22Rv1 (cell line): ENCODE measurements around the gene OGA.

ENCODE experiments used
- H3K27ac ChIP-seq: fragments of 450-650 bp; 2 replicates; pipeline ENCODE4 v1.5.1; 2017
- ZFX ChIP-seq: fragments of 450-650 bp; IDR thresholded peaks from 2 replicates; pipeline ENCODE4 v1.6.1; 2017; ENCODE audit warnings: antibody characterized with exemption, borderline replicate concordance
- TF ChIP-seq, protein P1 (sequence below): fragments of 450-650 bp; IDR thresholded peaks from 2 replicates; pipeline ENCODE4 v1.5.1; 2017; ENCODE audit warnings: mild to moderate bottlenecking

Gene OGA

DNA sequence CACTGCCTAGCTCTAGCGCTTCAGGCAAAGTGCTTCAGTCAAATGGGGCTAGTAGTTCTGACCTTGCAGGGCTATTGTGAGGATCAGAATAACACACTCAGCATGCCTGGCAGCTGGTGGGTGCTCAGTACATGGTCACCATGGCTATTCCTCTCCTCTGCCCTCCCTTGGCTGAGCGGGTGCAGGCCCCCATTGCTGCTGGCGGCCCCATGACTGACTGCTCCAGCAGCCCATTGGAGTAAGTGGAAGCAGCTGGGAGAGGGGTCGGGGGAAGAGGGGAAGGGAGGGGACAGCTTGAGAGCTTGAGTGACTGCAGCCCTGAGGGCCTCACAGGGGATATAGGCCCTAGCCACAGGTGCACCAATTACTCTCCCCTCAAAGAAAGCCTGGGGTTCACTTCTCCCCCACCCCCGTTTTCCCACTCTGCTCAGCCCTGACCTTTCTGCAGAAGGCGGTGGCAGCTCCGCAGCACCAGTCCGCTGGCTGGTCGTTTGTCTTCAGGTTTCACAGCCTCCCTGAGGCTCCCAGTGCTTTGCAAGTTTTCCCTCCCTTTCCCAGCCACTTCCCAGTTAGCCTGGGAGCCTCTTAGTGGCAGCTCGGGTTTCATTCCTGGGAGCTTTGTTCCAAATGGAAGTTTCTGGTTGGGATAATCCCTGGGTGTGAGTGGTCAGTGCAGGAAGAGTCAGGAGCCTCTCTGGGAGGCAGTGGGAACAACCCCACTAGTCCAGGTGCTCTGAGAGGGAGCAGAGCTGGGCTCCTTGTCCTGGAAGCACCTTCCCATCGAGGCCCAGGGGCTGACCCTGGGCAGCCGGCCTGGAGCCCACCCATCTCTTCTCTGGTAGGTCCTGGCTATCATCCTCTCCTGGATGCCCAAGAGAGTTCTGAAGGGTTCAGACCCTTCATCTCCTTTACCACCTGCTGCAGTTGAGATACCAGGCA is 58.7 kb downstream of the OGA start:
- TF ChIP-seq, protein P1, sequence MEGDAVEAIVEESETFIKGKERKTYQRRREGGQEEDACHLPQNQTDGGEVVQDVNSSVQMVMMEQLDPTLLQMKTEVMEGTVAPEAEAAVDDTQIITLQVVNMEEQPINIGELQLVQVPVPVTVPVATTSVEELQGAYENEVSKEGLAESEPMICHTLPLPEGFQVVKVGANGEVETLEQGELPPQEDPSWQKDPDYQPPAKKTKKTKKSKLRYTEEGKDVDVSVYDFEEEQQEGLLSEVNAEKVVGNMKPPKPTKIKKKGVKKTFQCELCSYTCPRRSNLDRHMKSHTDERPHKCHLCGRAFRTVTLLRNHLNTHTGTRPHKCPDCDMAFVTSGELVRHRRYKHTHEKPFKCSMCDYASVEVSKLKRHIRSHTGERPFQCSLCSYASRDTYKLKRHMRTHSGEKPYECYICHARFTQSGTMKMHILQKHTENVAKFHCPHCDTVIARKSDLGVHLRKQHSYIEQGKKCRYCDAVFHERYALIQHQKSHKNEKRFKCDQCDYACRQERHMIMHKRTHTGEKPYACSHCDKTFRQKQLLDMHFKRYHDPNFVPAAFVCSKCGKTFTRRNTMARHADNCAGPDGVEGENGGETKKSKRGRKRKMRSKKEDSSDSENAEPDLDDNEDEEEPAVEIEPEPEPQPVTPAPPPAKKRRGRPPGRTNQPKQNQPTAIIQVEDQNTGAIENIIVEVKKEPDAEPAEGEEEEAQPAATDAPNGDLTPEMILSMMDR = no peak
- no peak for TF ChIP-seq ZFX
- no peak overlapping the region for H3K27ac ChIP-seq

DNA sequence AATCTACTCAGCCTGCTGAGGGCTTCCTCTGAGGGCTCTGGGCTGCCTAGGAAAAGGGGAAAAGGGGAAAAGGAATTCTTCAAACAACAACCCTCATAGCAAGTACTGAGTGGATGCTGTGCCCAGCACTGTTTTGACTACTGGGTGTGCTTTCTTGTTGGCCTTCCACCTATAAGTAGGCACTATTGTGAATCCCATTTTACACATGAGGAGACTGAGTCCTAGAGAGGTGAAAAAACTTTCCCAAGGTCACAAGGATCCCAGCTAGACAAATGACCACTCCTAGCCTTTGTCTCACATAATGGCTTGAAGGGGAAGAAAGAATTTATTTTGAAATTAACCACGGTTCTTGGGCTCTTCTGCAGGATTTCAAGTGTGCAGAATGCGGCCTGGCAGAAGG is 59.4 kb downstream of the OGA start:
- H3K27ac ChIP-seq = no peak overlapping the region
- no peak for TF ChIP-seq ZFX
- TF ChIP-seq, protein P1 = no peak

- no peak for TF ChIP-seq ZFX
- no peak overlapping the region for H3K27ac ChIP-seq
Measured at GRCh38 chr10:101752241-101752640, 66.0 kb downstream of the OGA start.

GRCh38 chr10:101749047-101750016 is 68.9 kb downstream of the OGA start:
- no peak overlapping the region for H3K27ac ChIP-seq
- TF ChIP-seq, protein P1 = peak; percentile 32
- TF ChIP-seq ZFX = no peak

DNA sequence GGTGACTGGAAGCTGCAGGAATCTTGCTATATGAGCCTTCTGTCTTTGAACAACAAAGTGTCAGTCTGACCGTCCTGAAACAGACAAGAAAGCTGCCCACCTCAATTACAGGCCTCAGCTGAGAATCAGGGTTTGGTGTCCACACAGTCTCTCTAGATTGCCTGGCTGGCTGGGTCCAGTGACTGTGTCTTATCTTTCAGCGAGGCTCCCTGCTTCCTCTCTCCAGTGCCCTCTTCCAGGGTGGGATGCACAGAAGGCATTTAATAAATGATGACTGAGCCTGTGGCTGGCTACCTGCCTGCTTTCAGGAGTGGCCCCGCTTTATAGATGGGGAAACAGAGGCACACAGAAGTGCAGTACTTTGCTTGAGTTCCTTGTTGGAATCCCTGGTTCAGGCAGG is 69.7 kb downstream of the OGA start:
- TF ChIP-seq, protein P1 = no peak
- no peak for TF ChIP-seq ZFX
- no peak overlapping the region for H3K27ac ChIP-seq

GRCh38 chr10:101745074-101745696 is 73.1 kb downstream of the OGA start:
- H3K27ac ChIP-seq = no peak overlapping the region
- TF ChIP-seq, protein P1 = no peak
- no peak for TF ChIP-seq ZFX

- TF ChIP-seq ZFX = no peak
- TF ChIP-seq, protein P1 = no peak
- no peak overlapping the region for H3K27ac ChIP-seq
Measured at GRCh38 chr10:101744267-101744666, 74.0 kb downstream of the OGA start.
